ENCODE results near the gene CP. TPM values are rescaled to one million over a fixed set of nuclear protein-coding genes. Genes with fewer than 3 reads are reported as not detected.

The CP gene
- total and polyA plus RNA-seq, 2 of the 13 experiments (the other 11 are each of a cell fraction or from before 2014, with no cell fraction given): 42.6 to 789 TPM

DNA sequence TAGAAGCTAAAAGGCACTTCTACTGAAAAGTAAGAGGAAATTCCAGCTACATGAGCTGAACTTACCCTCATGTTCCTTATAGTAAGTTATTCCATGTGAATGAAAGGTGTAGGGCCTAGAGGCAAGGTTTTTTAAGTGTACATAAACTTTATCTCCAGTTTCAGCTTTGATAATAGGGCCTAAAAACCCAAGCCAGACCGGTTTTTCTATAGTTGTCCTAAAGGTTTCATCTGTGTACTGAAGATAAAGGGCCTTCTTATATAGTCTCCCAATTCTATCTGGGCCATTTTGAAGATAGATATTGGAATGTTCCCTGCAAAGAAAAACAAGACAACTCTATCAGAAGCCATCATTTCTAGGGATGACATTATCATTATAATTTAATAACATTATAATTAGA lies 9.2 kb downstream of the CP start (continued):
- no peak for TF ChIP-seq GTF3A (CRISPR knock-in tag; conservative IDR thresholded peaks at IDR 0.05)
- TF ChIP-seq, protein P1, sequence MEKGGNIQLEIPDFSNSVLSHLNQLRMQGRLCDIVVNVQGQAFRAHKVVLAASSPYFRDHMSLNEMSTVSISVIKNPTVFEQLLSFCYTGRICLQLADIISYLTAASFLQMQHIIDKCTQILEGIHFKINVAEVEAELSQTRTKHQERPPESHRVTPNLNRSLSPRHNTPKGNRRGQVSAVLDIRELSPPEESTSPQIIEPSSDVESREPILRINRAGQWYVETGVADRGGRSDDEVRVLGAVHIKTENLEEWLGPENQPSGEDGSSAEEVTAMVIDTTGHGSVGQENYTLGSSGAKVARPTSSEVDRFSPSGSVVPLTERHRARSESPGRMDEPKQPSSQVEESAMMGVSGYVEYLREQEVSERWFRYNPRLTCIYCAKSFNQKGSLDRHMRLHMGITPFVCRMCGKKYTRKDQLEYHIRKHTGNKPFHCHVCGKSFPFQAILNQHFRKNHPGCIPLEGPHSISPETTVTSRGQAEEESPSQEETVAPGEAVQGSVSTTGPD (CRISPR knock-in tag; IDR thresholded peaks at IDR 0.05): no peak
- TF ChIP-seq ZNF703 (CRISPR knock-in tag; IDR thresholded peaks at IDR 0.05; ENCODE audit: borderline replicate concordance): no peak

DNA sequence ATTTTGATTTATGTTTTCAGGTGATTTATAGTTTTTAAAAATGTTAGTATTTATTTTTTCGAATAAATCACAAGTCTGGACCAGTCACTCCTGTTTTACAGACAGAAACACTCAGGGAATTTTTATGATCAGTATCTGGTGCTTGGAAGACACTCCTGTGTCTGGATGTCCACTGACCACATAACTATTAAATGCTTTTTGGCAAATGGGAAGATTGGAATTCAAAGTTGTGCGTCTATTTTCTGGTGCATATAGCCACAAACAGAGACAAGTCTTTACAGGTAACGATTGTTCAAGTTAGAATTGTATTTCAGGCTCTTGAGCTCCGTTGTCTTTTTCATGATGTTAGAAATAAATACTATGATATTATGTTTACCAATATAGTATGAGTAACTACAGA lies 12.2 kb downstream of the CP start:
- intact Hi-C loops (cut with micrococcal nuclease; ENCODE audit: unreplicated experiment): loop anchor here (5.0 kb wide), 1 partner anchor 77 kb away; no protein-coding TSS in a partner anchor
- CTCF ChIA-PET (ENCODE audit: low intra/inter-chr PET ratio, low total read pairs): interaction anchor here (1.4 kb wide), 1 partner anchor 64 kb away, joined by 3 read pairs; no protein-coding TSS in a partner anchor
- no peak overlapping the region for H3K27ac ChIP-seq (ENCODE audit: extremely low read length, insufficient read depth, low read length)

More for the DNA sequence above, 12.2 kb downstream of the CP start:
- H3K27me3 ChIP-seq (ENCODE audit: control insufficient read depth in 1 of 2, insufficient read depth in 2 of 2, low read length in 2 of 2): no peaks in the 10 kb centered on the region
- no peak overlapping the region for H3K9ac ChIP-seq (ENCODE audit: insufficient read depth, low read depth, low read length)
- POLR2A ChIA-PET: no interaction called here
- H3K79me2 ChIP-seq (ENCODE audit: insufficient read depth, low read length): peaks cover 58% of the 10 kb centered on the region
- TF ChIP-seq, protein P2, sequence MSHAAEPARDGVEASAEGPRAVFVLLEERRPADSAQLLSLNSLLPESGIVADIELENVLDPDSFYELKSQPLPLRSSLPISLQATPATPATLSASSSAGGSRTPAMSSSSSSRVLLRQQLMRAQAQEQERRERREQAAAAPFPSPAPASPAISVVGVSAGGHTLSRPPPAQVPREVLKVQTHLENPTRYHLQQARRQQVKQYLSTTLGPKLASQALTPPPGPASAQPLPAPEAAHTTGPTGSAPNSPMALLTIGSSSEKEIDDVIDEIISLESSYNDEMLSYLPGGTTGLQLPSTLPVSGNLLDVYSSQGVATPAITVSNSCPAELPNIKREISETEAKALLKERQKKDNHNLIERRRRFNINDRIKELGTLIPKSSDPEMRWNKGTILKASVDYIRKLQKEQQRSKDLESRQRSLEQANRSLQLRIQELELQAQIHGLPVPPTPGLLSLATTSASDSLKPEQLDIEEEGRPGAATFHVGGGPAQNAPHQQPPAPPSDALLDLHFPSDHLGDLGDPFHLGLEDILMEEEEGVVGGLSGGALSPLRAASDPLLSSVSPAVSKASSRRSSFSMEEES (CRISPR knock-in tag; IDR thresholded peaks at IDR 0.05): no peak
- TF ChIP-seq NFE2L1 (CRISPR knock-in tag; IDR thresholded peaks at IDR 0.05; ENCODE audit: borderline replicate concordance): no peak
- no peak overlapping the region for H3K4me2 ChIP-seq (ENCODE audit: low read depth, low read length)
- H3K36me3 ChIP-seq (replicated peaks in 1 of 2; ENCODE audit: control insufficient read depth in 1 of 2, insufficient read depth in 2 of 2, low read length in 2 of 2): peaks cover 19 to 74% of the 10 kb centered on the region in 2 experiments
- ATAC-seq (no peak), FAIRE-seq (no peak), DNase-seq (ENCODE audit: low spot score) (no peak)
- H3K9me3 ChIP-seq (ENCODE audit: low read length): no peaks in the 10 kb centered on the region
- BruUV-seq (replicated peaks): no TSS peak
- no peak overlapping the region for H2AFZ ChIP-seq (ENCODE audit: low read length)
- WGBS (ENCODE audit: low lambda C conversion rate): 94% methylated on average over 4 of the region's 4 CpGs
- 0 out of 2 replicates have a peak, but pooled peaks cover 9% of the 10 kb centered on the region for H4K20me1 ChIP-seq (ENCODE audit: insufficient read depth, low read length)
- H3K4me1 ChIP-seq (ENCODE audit: insufficient read depth, low read length): peaks cover 97% of the 10 kb centered on the region
- H3K4me3 ChIP-seq (replicated peaks in 1 of 3; ENCODE audit: insufficient read depth in 1 of 3, low read depth in 2 of 3, low read length in 3 of 3): no peak overlapping the region
- in situ Hi-C loops (cut with HindIII; ENCODE audit: extremely low pct_ligation_motif_present, low pct_unique_long_range_greater_than_20kb): no loop called here

All from HepG2 (cell line).